K562 (cell line): ENCODE results near the gene MARCHF9. TPM values are rescaled to one million over a fixed set of nuclear protein-coding genes. Genes with fewer than 3 reads are reported as not detected.

Experiments used
- ATAC-seq: fragments of 200-7000 bp; cut with Tn5 transposase; 3 replicates; pipeline ENCODE4 v1.9.1; 2020; ENCODE audit warnings: moderate library complexity
- BruUV-seq: library from RNA; stranded (reverse); fragments of 400-500 nt; replicated peaks from 2 replicates; lab custom pipeline; 2021; lab: Mats Ljungman, UMichigan
- CTCF ChIA-PET: fragments of 300-600 bp; formaldehyde crosslinking; extraction: SDS; loops from one replicate; lab custom pipeline; 2021; ENCODE audit warnings: low intra/inter-chr PET ratio; lab: Yijun Ruan, JAX
- POLR2A ChIA-PET: fragments of 300-600, 350-650 bp; sonication (Branson Sonifier 250); formaldehyde crosslinking; extraction: SDS; loops from one replicate; lab custom pipeline; 2021; ENCODE audit warnings: antibody characterized with exemption, inconsistent platforms; lab: Yijun Ruan, JAX
- DNase-seq, 4 experiments: peaks; one replicate each; pipeline versions ENCODE4 v3.0.0 to v3.0.0-alpha.2; 2011 to 2018; ENCODE audit warnings: low spot score in 3 of 4, mixed read lengths in 3 of 4; ENCODE audit errors: extremely low read depth in 1 of 4
- FAIRE-seq: peaks from 2 replicates; lab custom pipeline; 2011; peaks lifted over from hg19 to GRCh38; lab: Jason Lieb, UNC
- H2AFZ ChIP-seq: 2 replicates; pipeline ENCODE4 v1.6.0; 2011; ENCODE audit warnings: low read depth, low read length, control low read depth, inconsistent platforms
- H3K27ac ChIP-seq: fragments of 200-600 bp; 3 replicates; pipeline ENCODE4 v1.8.0; 2011; ENCODE audit warnings: low read depth, mild to moderate bottlenecking, control low read depth, inconsistent platforms, low read length, moderate library complexity, mixed read lengths; ENCODE audit errors: extremely low read depth
- H3K27me3 ChIP-seq, 2 experiments: fragments of 300-600 bp in 1 of 2; 2 replicates in 1 of 2; 3 replicates in 1 of 2; pipeline versions ENCODE4 v1.6.0 to v1.8.0; 2011; ENCODE audit warnings: inconsistent platforms in 2 of 2, low read length in 2 of 2, mild to moderate bottlenecking in 1 of 2, mixed read lengths in 1 of 2, moderate library complexity in 1 of 2; ENCODE audit not compliant: control insufficient read depth in 2 of 2, insufficient read depth in 2 of 2
- H3K36me3 ChIP-seq: fragments of 300-600 bp; 3 replicates; pipeline ENCODE4 v1.8.0; 2011; ENCODE audit warnings: mild to moderate bottlenecking, low read length, inconsistent platforms; ENCODE audit not compliant: control insufficient read depth, insufficient read depth
- H3K4me1 ChIP-seq, 2 experiments: fragments of 200-600 bp in 1 of 2; replicated peaks in 1 of 2; 2 replicates in 1 of 2; 3 replicates in 1 of 2; pipeline versions ENCODE4 v1.5.1 to v1.8.0; 2011; ENCODE audit warnings: inconsistent platforms in 2 of 2, low read length in 2 of 2, mild to moderate bottlenecking in 1 of 2, mixed read lengths in 1 of 2, moderate library complexity in 1 of 2; ENCODE audit not compliant: control insufficient read depth in 2 of 2, insufficient read depth in 2 of 2
- H3K4me2 ChIP-seq: 2 replicates; pipeline ENCODE4 v1.6.1; 2011; ENCODE audit warnings: low read length, control low read depth, inconsistent platforms, mixed read lengths; ENCODE audit not compliant: insufficient read depth
- H3K4me3 ChIP-seq: fragments of 200-600 bp; sonication (generic), shearing (Covaris generic); 2 replicates; pipeline ENCODE4 v1.5.1; 2016; ENCODE audit warnings: control low read depth, inconsistent platforms
- H3K79me2 ChIP-seq: fragments of 200-600 bp; 3 replicates; pipeline ENCODE4 v1.8.0; 2011; ENCODE audit warnings: low read length, inconsistent platforms; ENCODE audit not compliant: control insufficient read depth, insufficient read depth
- H3K9ac ChIP-seq, 2 experiments: 2 replicates each; pipeline versions ENCODE4 v1.6.0 to v1.6.1; 2011; ENCODE audit warnings: low read depth in 2 of 2, low read length in 2 of 2, control low read depth in 1 of 2, inconsistent platforms in 1 of 2, mild to moderate bottlenecking in 1 of 2, mixed read lengths in 1 of 2; ENCODE audit not compliant: insufficient read depth in 1 of 2
- H3K9me1 ChIP-seq: one replicate; pipeline ENCODE4 v1.6.0; 2011; ENCODE audit warnings: inconsistent platforms, mild to moderate bottlenecking, low read length, moderate library complexity; ENCODE audit not compliant: control insufficient read depth, insufficient read depth
- H3K9me3 ChIP-seq: replicated peaks from 2 replicates; pipeline ENCODE4 v1.5.1; 2011; ENCODE audit warnings: low read depth, low read length, inconsistent platforms; ENCODE audit not compliant: control insufficient read depth, insufficient read depth
- H4K20me1 ChIP-seq: replicated peaks from 2 replicates; pipeline ENCODE4 v1.6.1; 2011; ENCODE audit warnings: low read length, inconsistent platforms, mixed read lengths; ENCODE audit not compliant: control insufficient read depth, insufficient read depth
- ATF1 ChIP-seq, 2 experiments: fragments of 450-650 bp in 1 of 2; IDR thresholded peaks; 2 replicates each; pipeline ENCODE4 v1.6.1; 2016; ENCODE audit warnings: missing compliant biosample characterization in 1 of 2, missing genetic modification characterization in 1 of 2
- CXXC5 ChIP-seq: fragments of 250-450 bp; sonication (Bioruptor Pico); IDR thresholded peaks from 2 replicates; pipeline ENCODE4 v1.8.0; 2022; ENCODE audit warnings: inconsistent platforms, mild to moderate bottlenecking, moderate library complexity
- EZH2 ChIP-seq: IDR thresholded peaks from 2 replicates; pipeline ENCODE4 v1.6.1; 2012; ENCODE audit warnings: low read depth, mild to moderate bottlenecking, inconsistent platforms, low read length, borderline replicate concordance
- FOXM1 ChIP-seq, 2 experiments: fragments of 450-650 bp in 1 of 2; sonication (generic) in 1 of 2; formaldehyde crosslinking in 1 of 2; IDR thresholded peaks; 2 replicates each; pipeline versions ENCODE4 v1.6.1 to v1.9.0; 2017 to 2022; ENCODE audit warnings: low read depth in 2 of 2, mild to moderate bottlenecking in 2 of 2, missing genetic modification reagents in 1 of 2, moderate library complexity in 1 of 2
- HDAC2 ChIP-seq: fragments of 450-650 bp; IDR thresholded peaks from 2 replicates; pipeline ENCODE4 v1.6.1; 2016; ENCODE audit warnings: mild to moderate bottlenecking
- IFI16 ChIP-seq: fragments of 250-450 bp; sonication (Bioruptor Pico); IDR thresholded peaks from 2 replicates; pipeline ENCODE4 v2.1.2; 2022; ENCODE audit warnings: mild to moderate bottlenecking, inconsistent platforms
- MITF ChIP-seq: IDR thresholded peaks from 2 replicates; pipeline ENCODE4 v1.6.1; 2014; ENCODE audit warnings: antibody characterized with exemption
- ZFP36 ChIP-seq: fragments of 150-350 bp; IDR thresholded peaks from 2 replicates; pipeline ENCODE4 v1.6.1; 2018; ENCODE audit warnings: low read length, low read depth; ENCODE audit not compliant: partially characterized antibody
- ZHX1 ChIP-seq: fragments of 150-350 bp; conservative IDR thresholded peaks from 2 replicates; pipeline ENCODE4 v1.6.1; 2014; ENCODE audit warnings: low read length
- WGBS: fragments of 100-300 bp; shearing (Covaris generic); methylation state at CpG from one replicate; pipeline ENCODE4 v1.1.6; 2016; ENCODE audit warnings: low coverage, mixed read lengths; ENCODE audit not compliant: insufficient coverage; ENCODE audit errors: missing lambda C conversion rate; 5-methylcytosine and 5-hydroxymethylcytosine counted together
- in situ Hi-C: fragments of 300-500 bp; cut with MboI; formaldehyde crosslinking; loops from 4 replicates; pipeline ENCODE4 v1.15.0; 2018; ENCODE audit warnings: inconsistent platforms, mixed read lengths
- intact Hi-C: fragments of 100-400 bp; cut with micrococcal nuclease; formaldehyde crosslinking; loops from 2 replicates; pipeline ENCODE4 v1.14.2; 2022
- polyA plus RNA-seq, 8 experiments: library from polyadenylated mRNA; depleted of rRNA in 4 of 8; stranded (reverse) in 5 of 8; unstranded in 3 of 8; fragments of >200 nt; fragmentation: Nextera tagmentation in 2 of 8; fragmentation: Illumina TruSeq in 1 of 8; extraction: Ambion mirVana in 2 of 8; extraction: Trizol in 1 of 8; gene quantifications; 2 replicates each; pipeline versions ENCODE4 v1.2.1 to v1.2.3, GENCODE V29; 2011 to 2014; ENCODE audit warnings: inconsistent platforms in 1 of 8, missing spikeins in 1 of 8
- total RNA-seq, 7 experiments: library from RNA; depleted of rRNA in 6 of 7; stranded (reverse); fragments of >200 nt in 6 of 7; fragmentation: Illumina TruSeq in 2 of 7; extraction: Trizol in 2 of 7; gene quantifications; 2 replicates each; pipeline versions ENCODE4 v1.2.1 to v1.2.3, GENCODE V29; 2011 to 2021; ENCODE audit warnings: low replicate concordance in 1 of 7
- TF ChIP-seq, protein P1 (sequence below): fragments of 250-450 bp; sonication (Bioruptor Pico); IDR thresholded peaks from 2 replicates; pipeline ENCODE4 v1.4.0; 2020; ENCODE audit warnings: mild to moderate bottlenecking, moderate library complexity

The MARCHF9 gene
- total and polyA plus RNA-seq, 9 of the 15 experiments (the other 6 are each of a cell fraction or from before 2014, with no cell fraction given): 0.80 to 12.4 (median 6.2) TPM

GRCh38 chr12:57724003-57724935, 30.6 kb upstream of the MARCHF9 start:
- Histone ChIP-seq H3K27me3 (peaks cover 2 to 4% of the 10 kb centered on the region in 2 experiments; a peak in 4 of 5 replicates), H3K4me3 (no peak overlapping the region), H4K20me1 (no peaks in the 10 kb centered on the region; the same call in 1 of the 2 replicates), H3K79me2 (no peaks in the 10 kb centered on the region), H3K4me1 (peaks cover 0 to 20% of the 10 kb centered on the region in 2 experiments; a peak in 2 of 5 replicates), H2AFZ (no peak overlapping the region), H3K9me3 (no peaks in the 10 kb centered on the region; the same call in 1 of the 2 replicates), H3K9me1 (no peaks in the 10 kb centered on the region), H3K27ac (no peak overlapping the region), H3K36me3 (peaks cover 18% of the 10 kb centered on the region; the same call in 2 of the 3 replicates), H3K4me2 (no peak overlapping the region), H3K9ac (no peak overlapping the region; a peak in 1 of 4 replicates)
- BruUV-seq: no TSS peak
- intact Hi-C loops (no loop called here), in situ Hi-C loops (no loop called here)
- FAIRE-seq (no peak), ATAC-seq (no peak), DNase-seq (no peak)
- CTCF ChIA-PET: no interaction called here
- TF ChIP-seq, protein P1, sequence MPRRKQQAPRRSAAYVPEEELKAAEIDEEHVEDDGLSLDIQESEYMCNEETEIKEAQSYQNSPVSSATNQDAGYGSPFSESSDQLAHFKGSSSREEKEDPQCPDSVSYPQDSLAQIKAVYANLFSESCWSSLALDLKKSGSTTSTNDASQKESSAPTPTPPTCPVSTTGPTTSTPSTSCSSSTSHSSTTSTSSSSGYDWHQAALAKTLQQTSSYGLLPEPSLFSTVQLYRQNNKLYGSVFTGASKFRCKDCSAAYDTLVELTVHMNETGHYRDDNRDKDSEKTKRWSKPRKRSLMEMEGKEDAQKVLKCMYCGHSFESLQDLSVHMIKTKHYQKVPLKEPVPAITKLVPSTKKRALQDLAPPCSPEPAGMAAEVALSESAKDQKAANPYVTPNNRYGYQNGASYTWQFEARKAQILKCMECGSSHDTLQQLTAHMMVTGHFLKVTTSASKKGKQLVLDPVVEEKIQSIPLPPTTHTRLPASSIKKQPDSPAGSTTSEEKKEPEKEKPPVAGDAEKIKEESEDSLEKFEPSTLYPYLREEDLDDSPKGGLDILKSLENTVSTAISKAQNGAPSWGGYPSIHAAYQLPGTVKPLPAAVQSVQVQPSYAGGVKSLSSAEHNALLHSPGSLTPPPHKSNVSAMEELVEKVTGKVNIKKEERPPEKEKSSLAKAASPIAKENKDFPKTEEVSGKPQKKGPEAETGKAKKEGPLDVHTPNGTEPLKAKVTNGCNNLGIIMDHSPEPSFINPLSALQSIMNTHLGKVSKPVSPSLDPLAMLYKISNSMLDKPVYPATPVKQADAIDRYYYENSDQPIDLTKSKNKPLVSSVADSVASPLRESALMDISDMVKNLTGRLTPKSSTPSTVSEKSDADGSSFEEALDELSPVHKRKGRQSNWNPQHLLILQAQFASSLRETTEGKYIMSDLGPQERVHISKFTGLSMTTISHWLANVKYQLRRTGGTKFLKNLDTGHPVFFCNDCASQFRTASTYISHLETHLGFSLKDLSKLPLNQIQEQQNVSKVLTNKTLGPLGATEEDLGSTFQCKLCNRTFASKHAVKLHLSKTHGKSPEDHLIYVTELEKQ (CRISPR knock-in tag): no peak
- no peak for TF ChIP-seq EZH2
- TF ChIP-seq FOXM1 (IDR thresholded peaks at IDR 0.05; ENCODE audit: low read depth): no peak
- no peak for TF ChIP-seq FOXM1 (CRISPR knock-in tag; IDR thresholded peaks at IDR 0.05; ENCODE audit: low read depth)
- no peak for TF ChIP-seq ATF1 (CRISPR knock-in tag; IDR thresholded peaks at IDR 0.05)
- no peak for TF ChIP-seq ATF1 (tag; IDR thresholded peaks at IDR 0.05)
- TF ChIP-seq ZFP36: no peak
- no peak for TF ChIP-seq CXXC5
- no peak for TF ChIP-seq IFI16 (CRISPR knock-in tag)
- no peak for TF ChIP-seq ZHX1
- TF ChIP-seq HDAC2: no peak
- TF ChIP-seq MITF: no peak
- WGBS: 23% methylated on average over 12 of the region's 12 CpGs
- POLR2A ChIA-PET: interaction anchor here (0.7 to 1.9 kb wide), 5 partner anchors 11 to 158 kb away, joined by 3 to 5 read pairs (median 3); partner anchors contain the start of gene OS9
